OCI-LY7 (cell line): ENCODE data around the gene RFNG. TPM values are rescaled to one million over a fixed set of nuclear protein-coding genes. Genes with fewer than 3 reads are reported as not detected.
A peak's percentile ranks its signal among the peaks of the same experiment; 100 is the strongest.

Source experiments
- BruUV-seq: library from RNA; stranded (reverse); fragments of 400-500 nt; replicated peaks from 2 replicates; lab custom pipeline; 2021; lab: Mats Ljungman, UMichigan
- CTCF ChIA-PET: fragments of 300-600 bp; sonication (Branson Sonifier 250); formaldehyde crosslinking; loops from one replicate; lab custom pipeline; 2022; ENCODE audit warnings: antibody characterized with exemption; ENCODE audit not compliant: unreplicated experiment; lab: Charles Lee
- POLR2A ChIA-PET: fragments of 300-600 bp; sonication (Branson Sonifier 250); formaldehyde crosslinking; loops from one replicate; lab custom pipeline; 2022; ENCODE audit warnings: antibody characterized with exemption; lab: Charles Lee
- DNase-seq: peaks from one replicate; pipeline ENCODE4 v3.0.0-alpha.2; 2015; ENCODE audit warnings: low spot score
- H2AFZ ChIP-seq: fragments of 200-600 bp; sonication (generic), shearing (Covaris generic); 2 replicates; pipeline ENCODE4 v1.6.1; 2014; ENCODE audit warnings: mild to moderate bottlenecking, antibody characterized with exemption, low read length, moderate library complexity
- H3K27ac ChIP-seq: fragments of 200-600 bp; sonication (generic); 2 replicates; pipeline ENCODE4 v1.5.1; 2014; ENCODE audit warnings: mixed run types, low read depth, mild to moderate bottlenecking, moderate library complexity, low read length, inconsistent platforms; ENCODE audit not compliant: poor library complexity, severe bottlenecking
- H3K36me3 ChIP-seq: fragments of 200-600 bp; sonication (generic); 2 replicates; pipeline ENCODE4 v1.6.1; 2014; ENCODE audit warnings: mild to moderate bottlenecking, antibody characterized with exemption, low read length, moderate library complexity, mixed read lengths; ENCODE audit not compliant: insufficient read depth
- H3K4me1 ChIP-seq: fragments of 200-600 bp; sonication (generic); 2 replicates; pipeline ENCODE4 v1.5.1; 2014; ENCODE audit warnings: mild to moderate bottlenecking, low read length; ENCODE audit not compliant: insufficient read depth, poor library complexity, severe bottlenecking
- H3K4me2 ChIP-seq: fragments of 200-600 bp; sonication (generic); 2 replicates; pipeline ENCODE4 v1.6.1; 2014; ENCODE audit warnings: mild to moderate bottlenecking, low read length
- H3K4me3 ChIP-seq: fragments of 200-600 bp; sonication (generic); 2 replicates; pipeline ENCODE4 v1.5.1; 2014; ENCODE audit warnings: mild to moderate bottlenecking, low read depth, low read length; ENCODE audit not compliant: poor library complexity, severe bottlenecking
- H3K79me2 ChIP-seq: fragments of 200-600 bp; sonication (generic); 2 replicates; pipeline ENCODE4 v1.6.1; 2016; ENCODE audit warnings: low read depth, mild to moderate bottlenecking, low read length, moderate library complexity, mixed read lengths; ENCODE audit not compliant: insufficient read depth
- H3K9me2 ChIP-seq: fragments of 200-600 bp; sonication (generic); 2 replicates; pipeline ENCODE4 v1.6.1; 2016; ENCODE audit warnings: mild to moderate bottlenecking, low read length, mixed read lengths; ENCODE audit not compliant: insufficient read depth
- H3K9me3 ChIP-seq: fragments of 200-600 bp; sonication (generic); 2 replicates; pipeline ENCODE4 v1.6.1; 2014; ENCODE audit warnings: mild to moderate bottlenecking, mixed run types, low read length, mixed read lengths
- H4K20me1 ChIP-seq: fragments of 200-600 bp; sonication (generic); 2 replicates; pipeline ENCODE4 v1.6.1; 2014; ENCODE audit warnings: mild to moderate bottlenecking, antibody characterized with exemption, low read length, moderate library complexity, mixed read lengths; ENCODE audit not compliant: insufficient read depth
- EZH2phosphoT487 ChIP-seq: fragments of 200-600 bp; sonication (generic); IDR thresholded peaks from 2 replicates; pipeline ENCODE4 v1.6.1; 2018; ENCODE audit warnings: low read depth, borderline replicate concordance, mild to moderate bottlenecking, mixed run types, antibody characterized with exemption, low read length, moderate library complexity, mixed read lengths
- intact Hi-C: fragments of 100-400 bp; cut with micrococcal nuclease; formaldehyde crosslinking; loops from one replicate; pipeline ENCODE4 v1.10.0; 2022; ENCODE audit not compliant: unreplicated experiment
- total RNA-seq, 2 experiments: library from RNA; depleted of rRNA in 1 of 2; stranded (reverse); fragments of >200 nt in 1 of 2; shearing (Covaris generic) in 1 of 2; gene quantifications; 2 replicates each; pipeline ENCODE4 v1.2.3, GENCODE V29; 2014 to 2022
- TF ChIP-seq, protein P1 (sequence below): fragments of 200-600 bp; sonication (generic); conservative IDR thresholded peaks from 2 replicates; pipeline ENCODE4 v1.5.1; 2014; ENCODE audit warnings: mild to moderate bottlenecking, antibody characterized with exemption, low read length, moderate library complexity, mixed read lengths

The RFNG gene
- total RNA-seq, 2 experiments from 2014 or later = 47.3 to 59.4 TPM

DNA sequence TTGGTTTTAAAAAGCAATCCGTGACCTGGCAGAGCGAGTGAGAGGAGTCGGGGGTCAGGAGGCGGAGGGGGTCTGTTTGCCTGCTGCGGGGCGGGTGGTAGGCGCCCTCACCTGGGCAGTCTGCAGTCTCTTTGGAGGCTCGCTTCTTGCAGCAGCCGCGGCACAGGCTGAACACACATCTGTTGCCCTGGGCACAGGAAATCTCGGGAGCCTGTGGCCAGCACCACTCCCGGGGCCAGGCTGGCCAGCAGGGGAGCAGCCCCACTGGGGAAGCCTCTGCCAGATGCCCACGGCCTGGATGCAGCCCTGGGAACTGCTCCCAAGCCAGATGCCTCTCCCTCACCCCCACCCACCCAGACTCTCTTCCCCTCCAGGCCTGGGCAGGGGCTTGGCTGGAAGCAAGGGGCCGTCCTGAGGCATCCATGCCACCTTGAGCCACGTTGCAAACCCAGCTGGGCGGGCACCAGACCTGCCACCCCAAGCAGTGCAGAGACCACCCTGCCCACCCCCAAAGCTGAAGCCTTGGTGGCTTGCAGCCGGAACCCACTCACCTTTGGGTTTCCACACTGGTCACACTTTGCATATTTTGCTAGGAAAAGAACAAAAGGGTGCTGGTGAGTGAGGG is 6.7 kb upstream of the RFNG start:
- CTCF ChIA-PET = no interaction called here
- POLR2A ChIA-PET = no interaction called here
- Histone ChIP-seq H3K9me3 (no peaks in the 10 kb centered on the region), H3K27ac (no peak overlapping the region), H2AFZ (no peak overlapping the region), H3K4me2 (no peak overlapping the region), H3K4me3 (no peak overlapping the region), H3K4me1 (no peaks in the 10 kb centered on the region), H4K20me1 (no peaks in the 10 kb centered on the region), H3K79me2 (no peaks in the 10 kb centered on the region), H3K36me3 (peaks cover 96% of the 10 kb centered on the region), H3K9me2 (no peaks in the 10 kb centered on the region)
- DNase-seq = no peak
- TF ChIP-seq, protein P1, sequence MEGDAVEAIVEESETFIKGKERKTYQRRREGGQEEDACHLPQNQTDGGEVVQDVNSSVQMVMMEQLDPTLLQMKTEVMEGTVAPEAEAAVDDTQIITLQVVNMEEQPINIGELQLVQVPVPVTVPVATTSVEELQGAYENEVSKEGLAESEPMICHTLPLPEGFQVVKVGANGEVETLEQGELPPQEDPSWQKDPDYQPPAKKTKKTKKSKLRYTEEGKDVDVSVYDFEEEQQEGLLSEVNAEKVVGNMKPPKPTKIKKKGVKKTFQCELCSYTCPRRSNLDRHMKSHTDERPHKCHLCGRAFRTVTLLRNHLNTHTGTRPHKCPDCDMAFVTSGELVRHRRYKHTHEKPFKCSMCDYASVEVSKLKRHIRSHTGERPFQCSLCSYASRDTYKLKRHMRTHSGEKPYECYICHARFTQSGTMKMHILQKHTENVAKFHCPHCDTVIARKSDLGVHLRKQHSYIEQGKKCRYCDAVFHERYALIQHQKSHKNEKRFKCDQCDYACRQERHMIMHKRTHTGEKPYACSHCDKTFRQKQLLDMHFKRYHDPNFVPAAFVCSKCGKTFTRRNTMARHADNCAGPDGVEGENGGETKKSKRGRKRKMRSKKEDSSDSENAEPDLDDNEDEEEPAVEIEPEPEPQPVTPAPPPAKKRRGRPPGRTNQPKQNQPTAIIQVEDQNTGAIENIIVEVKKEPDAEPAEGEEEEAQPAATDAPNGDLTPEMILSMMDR = no peak
- TF ChIP-seq EZH2phosphoT487 = no peak
- intact Hi-C loops = no loop called here
- BruUV-seq = no TSS peak

DNA sequence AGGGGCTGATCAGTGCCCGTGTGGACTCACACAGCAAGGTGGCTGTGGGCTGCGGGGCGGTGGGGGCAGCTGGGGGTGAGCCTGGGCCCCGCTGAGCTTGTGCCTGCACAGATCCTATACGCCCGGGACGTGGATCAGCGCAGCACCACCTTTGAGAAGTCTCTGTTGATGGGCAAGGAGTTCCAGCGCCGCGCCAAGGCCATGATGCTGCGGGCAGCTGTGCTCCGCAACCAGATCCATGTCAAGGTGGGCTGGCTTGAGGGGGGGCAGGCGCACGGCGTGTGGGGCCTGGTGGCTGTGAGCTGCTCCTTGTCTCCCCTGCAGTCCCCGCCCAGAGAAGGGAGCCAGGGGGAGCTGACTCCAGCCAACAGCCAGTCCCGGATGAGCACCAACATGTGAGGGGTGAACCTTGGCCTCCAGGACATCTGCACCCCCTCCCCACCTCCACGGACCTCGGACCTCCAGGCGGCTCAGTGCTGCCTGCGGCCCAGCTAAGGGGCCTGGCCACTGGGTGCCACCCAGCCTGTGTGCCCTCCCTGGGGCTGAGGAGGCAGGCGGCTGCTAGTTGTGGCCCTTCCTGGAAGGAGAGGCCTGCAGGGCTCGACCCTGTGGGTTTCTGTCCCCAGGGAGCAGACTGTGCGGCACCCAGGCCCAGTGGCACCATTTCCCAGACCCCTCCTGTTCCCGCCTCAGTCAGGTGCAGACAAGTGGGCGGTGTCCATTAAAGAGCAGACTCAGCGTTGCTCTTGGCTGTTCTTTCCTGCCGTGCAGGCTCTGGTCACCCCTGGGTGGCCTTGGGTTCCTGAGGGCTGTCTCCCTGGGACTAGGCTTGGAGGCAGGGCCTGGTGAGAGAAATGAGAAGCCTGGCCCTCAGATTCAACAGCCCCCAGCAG is 5.4 kb upstream of the RFNG start:
- ChIA-PET POLR2A (no interaction called here), CTCF (interaction anchor here (0.6 kb wide), 1 partner anchor 337 kb away, joined by 4 read pairs; no protein-coding TSS in a partner anchor)
- Histone ChIP-seq H3K9me2 (no peaks in the 10 kb centered on the region), H3K36me3 (peaks cover 85% of the 10 kb centered on the region), H3K79me2 (peaks cover 8% of the 10 kb centered on the region; the same call in 1 of the 2 replicates), H2AFZ (no peak overlapping the region), H3K4me1 (peaks cover 9% of the 10 kb centered on the region), H3K9me3 (no peaks in the 10 kb centered on the region), H3K4me2 (no peak overlapping the region), H4K20me1 (no peaks in the 10 kb centered on the region), H3K27ac (no peak overlapping the region), H3K4me3 (no peak overlapping the region)
- TSS peak; percentile 78 for BruUV-seq
- no peak for DNase-seq
- no peak for TF ChIP-seq EZH2phosphoT487
- TF ChIP-seq, protein P1 = no peak
- intact Hi-C loops = no loop called here
